Measurements from ENCODE around the gene LRRC55. TPM values are rescaled to one million over a fixed set of nuclear protein-coding genes. Genes with fewer than 3 reads are reported as not detected.
"Not testable (repeated sequence)": the region's sequence is repeated elsewhere in the genome, so short reads cannot be mapped to it uniquely, and the experiment has no call there.

Gene LRRC55
- polyA plus RNA-seq, 1 donor (not counting 4 experiments of a cell fraction or from before 2014, with no cell fraction given), result not detected

DNA sequence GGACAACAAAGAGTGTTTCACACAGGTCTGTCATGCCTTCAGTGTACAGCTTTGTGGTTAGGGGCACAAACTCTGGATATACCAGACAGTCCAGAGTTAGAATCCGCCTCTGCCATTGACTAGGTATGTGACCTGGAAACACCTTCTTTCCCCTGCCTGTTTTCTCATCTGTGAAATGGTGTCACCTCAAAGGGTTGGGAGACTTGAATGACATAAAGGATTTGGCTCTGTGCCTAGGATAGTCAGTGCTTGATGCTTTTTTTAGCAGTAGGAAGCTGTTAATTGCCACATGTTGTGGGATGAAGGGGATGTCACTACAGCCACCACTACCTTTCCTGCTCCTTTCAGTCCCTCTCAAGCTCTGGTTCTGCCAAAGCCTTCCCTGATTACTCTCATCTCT is 17.4 kb upstream of the LRRC55 start:
- Histone ChIP-seq H3K9ac (ENCODE audit: control insufficient read depth, extremely low read depth, insufficient read depth, low read length) (no peak overlapping the region), H3K4me1 (ENCODE audit: control insufficient read depth, extremely low read depth, insufficient read depth, low read length) (peaks cover 10% of the 10 kb centered on the region), H3K27ac (ENCODE audit: control insufficient read depth, insufficient read depth, low read length) (no peak overlapping the region), H3K36me3 (ENCODE audit: control insufficient read depth in 2 of 2, extremely low read depth in 1 of 2, insufficient read depth in 2 of 2, low read length in 2 of 2) (no peaks in the 10 kb centered on the region), H3K4me3 (ENCODE audit: control insufficient read depth in 2 of 3, extremely low read depth in 1 of 3, insufficient read depth in 2 of 3, low read depth in 1 of 3, low read length in 3 of 3) (no peak overlapping the region), H3K79me2 (ENCODE audit: control insufficient read depth, insufficient read depth, low read length) (no peaks in the 10 kb centered on the region), H4K20me1 (ENCODE audit: control insufficient read depth, extremely low read depth, insufficient read depth, low read length) (no peaks in the 10 kb centered on the region), H2AFZ (ENCODE audit: control insufficient read depth, low read length) (no peak overlapping the region), H3K9me1 (ENCODE audit: control insufficient read depth, extremely low read depth, insufficient read depth, low read length) (no peaks in the 10 kb centered on the region), H3K4me2 (ENCODE audit: control insufficient read depth, extremely low read depth, insufficient read depth, low read depth, low read length) (no peak overlapping the region), H3K9me3 (ENCODE audit: control insufficient read depth, low read depth, low read length) (no peaks in the 10 kb centered on the region), H3K27me3 (ENCODE audit: control insufficient read depth, extremely low read depth, insufficient read depth, low read length) (no peaks in the 10 kb centered on the region)
- TF ChIP-seq, protein P1, sequence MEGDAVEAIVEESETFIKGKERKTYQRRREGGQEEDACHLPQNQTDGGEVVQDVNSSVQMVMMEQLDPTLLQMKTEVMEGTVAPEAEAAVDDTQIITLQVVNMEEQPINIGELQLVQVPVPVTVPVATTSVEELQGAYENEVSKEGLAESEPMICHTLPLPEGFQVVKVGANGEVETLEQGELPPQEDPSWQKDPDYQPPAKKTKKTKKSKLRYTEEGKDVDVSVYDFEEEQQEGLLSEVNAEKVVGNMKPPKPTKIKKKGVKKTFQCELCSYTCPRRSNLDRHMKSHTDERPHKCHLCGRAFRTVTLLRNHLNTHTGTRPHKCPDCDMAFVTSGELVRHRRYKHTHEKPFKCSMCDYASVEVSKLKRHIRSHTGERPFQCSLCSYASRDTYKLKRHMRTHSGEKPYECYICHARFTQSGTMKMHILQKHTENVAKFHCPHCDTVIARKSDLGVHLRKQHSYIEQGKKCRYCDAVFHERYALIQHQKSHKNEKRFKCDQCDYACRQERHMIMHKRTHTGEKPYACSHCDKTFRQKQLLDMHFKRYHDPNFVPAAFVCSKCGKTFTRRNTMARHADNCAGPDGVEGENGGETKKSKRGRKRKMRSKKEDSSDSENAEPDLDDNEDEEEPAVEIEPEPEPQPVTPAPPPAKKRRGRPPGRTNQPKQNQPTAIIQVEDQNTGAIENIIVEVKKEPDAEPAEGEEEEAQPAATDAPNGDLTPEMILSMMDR (optimal IDR thresholded peaks at IDR 0.05 in 1 of 3, IDR thresholded peaks at IDR 0.05 in 1 of 3, conservative IDR thresholded peaks at IDR 0.05 in 1 of 3; ENCODE audit: extremely low read depth in 1 of 3, insufficient read depth in 2 of 3, low read length in 3 of 3), result no peak
- TF ChIP-seq EZH2 (IDR thresholded peaks at IDR 0.05; ENCODE audit: low read length), result no peak
- dilution Hi-C loops (cut with MboI; ENCODE audit: extremely low pct_ligation_motif_present, low sequenced_read_pairs), result no loop called here
- DNase-seq (ENCODE audit: low read depth, low spot score) (no peak), FAIRE-seq (no peak)

DNA sequence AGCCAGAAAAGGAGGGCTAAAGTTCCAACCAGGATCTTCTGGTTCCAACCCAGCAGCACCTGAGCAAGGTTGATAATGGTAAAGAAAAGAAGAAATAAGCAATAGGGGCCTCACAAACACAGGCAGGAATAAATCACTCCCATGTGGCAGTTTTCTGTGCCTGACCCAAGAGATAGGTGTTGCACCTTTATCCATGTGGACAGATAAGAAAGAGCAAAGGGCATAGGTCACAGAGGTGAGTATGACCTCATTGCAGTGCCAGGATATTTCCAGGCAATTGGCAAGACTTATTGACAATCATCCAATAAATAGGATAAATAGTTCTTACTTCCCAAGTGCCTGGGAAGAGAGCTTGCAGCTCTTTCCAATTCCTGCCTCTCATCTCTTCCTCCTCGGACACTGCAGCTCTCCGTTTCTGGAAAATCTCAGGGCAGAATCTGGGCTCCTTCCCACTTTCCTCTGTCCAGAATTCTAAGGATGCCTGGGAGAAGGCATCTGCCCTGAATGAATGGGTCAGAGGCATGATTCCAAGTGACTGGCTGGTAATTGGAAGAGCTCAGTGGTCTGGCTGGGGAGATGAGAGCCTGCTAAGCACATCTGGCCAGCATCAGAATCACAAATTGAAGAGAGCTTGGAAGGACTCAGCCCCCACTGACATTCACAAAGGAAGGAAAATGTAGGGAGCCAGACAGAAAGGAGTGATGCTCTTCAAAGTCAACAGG is 14.5 kb upstream of the LRRC55 start:
- H3K27ac ChIP-seq (ENCODE audit: control insufficient read depth, insufficient read depth, low read length), result no peak overlapping the region
- H3K9me3 ChIP-seq (ENCODE audit: control insufficient read depth, low read depth, low read length), result no peaks in the 10 kb centered on the region
- no peaks in the 10 kb centered on the region for H3K9me1 ChIP-seq (ENCODE audit: control insufficient read depth, extremely low read depth, insufficient read depth, low read length)
- peaks cover 9% of the 10 kb centered on the region for H3K4me1 ChIP-seq (ENCODE audit: control insufficient read depth, extremely low read depth, insufficient read depth, low read length)
- TF ChIP-seq, protein P1 (optimal IDR thresholded peaks at IDR 0.05 in 1 of 3, IDR thresholded peaks at IDR 0.05 in 1 of 3, conservative IDR thresholded peaks at IDR 0.05 in 1 of 3; ENCODE audit: extremely low read depth in 1 of 3, insufficient read depth in 2 of 3, low read length in 3 of 3), result no peak
- no peak for TF ChIP-seq EZH2 (IDR thresholded peaks at IDR 0.05; ENCODE audit: low read length)
- no peaks in the 10 kb centered on the region for H3K36me3 ChIP-seq (ENCODE audit: control insufficient read depth in 2 of 2, extremely low read depth in 1 of 2, insufficient read depth in 2 of 2, low read length in 2 of 2)
- H3K79me2 ChIP-seq (ENCODE audit: control insufficient read depth, insufficient read depth, low read length), result no peaks in the 10 kb centered on the region
- H2AFZ ChIP-seq (ENCODE audit: control insufficient read depth, low read length), result no peak overlapping the region
- DNase-seq (ENCODE audit: low read depth, low spot score), result no peak
- no peak overlapping the region for H3K9ac ChIP-seq (ENCODE audit: control insufficient read depth, extremely low read depth, insufficient read depth, low read length)
- no peaks in the 10 kb centered on the region for H3K27me3 ChIP-seq (ENCODE audit: control insufficient read depth, extremely low read depth, insufficient read depth, low read length)
- H4K20me1 ChIP-seq (ENCODE audit: control insufficient read depth, extremely low read depth, insufficient read depth, low read length), result no peaks in the 10 kb centered on the region
- no peak for FAIRE-seq
- H3K4me2 ChIP-seq (ENCODE audit: control insufficient read depth, extremely low read depth, insufficient read depth, low read depth, low read length), result no peak overlapping the region
- H3K4me3 ChIP-seq (ENCODE audit: control insufficient read depth in 2 of 3, extremely low read depth in 1 of 3, insufficient read depth in 2 of 3, low read depth in 1 of 3, low read length in 3 of 3), result no peak overlapping the region
- dilution Hi-C loops (cut with MboI; ENCODE audit: extremely low pct_ligation_motif_present, low sequenced_read_pairs), result no loop called here

DNA sequence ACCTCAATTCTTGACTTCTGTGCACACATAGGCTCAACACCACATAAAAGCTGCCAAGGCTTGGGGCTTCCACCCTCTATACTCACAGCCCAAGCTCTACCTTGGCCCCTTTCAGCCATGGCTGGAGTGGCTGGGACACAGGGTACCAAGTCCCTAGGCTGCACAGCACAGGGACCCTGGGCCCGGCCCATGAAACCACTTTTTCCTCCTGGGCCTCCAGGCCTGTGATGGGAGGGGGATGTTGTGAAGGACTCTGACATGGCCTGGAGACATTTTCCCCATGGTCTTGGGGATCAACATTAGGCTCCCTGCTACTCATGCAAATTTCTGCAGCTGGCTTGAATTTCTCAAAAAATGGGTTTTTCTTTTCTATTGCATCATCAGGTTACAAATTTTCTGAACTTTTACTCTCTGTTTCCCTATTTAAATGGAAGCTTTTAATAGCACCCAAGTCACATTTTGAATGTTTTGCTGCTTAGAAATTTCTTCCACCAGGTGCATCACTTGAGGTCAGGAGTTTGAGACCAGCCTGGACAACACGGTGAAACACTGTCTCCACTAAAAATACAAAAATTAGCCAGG is 11.9 kb upstream of the LRRC55 start:
- dilution Hi-C loops (cut with MboI; ENCODE audit: extremely low pct_ligation_motif_present, low sequenced_read_pairs); H3K4me1 ChIP-seq (ENCODE audit: control insufficient read depth, extremely low read depth, insufficient read depth, low read length); H3K9me3 ChIP-seq (ENCODE audit: control insufficient read depth, low read depth, low read length); H3K27me3 ChIP-seq (ENCODE audit: control insufficient read depth, extremely low read depth, insufficient read depth, low read length); H3K36me3 ChIP-seq (ENCODE audit: control insufficient read depth in 2 of 2, extremely low read depth in 1 of 2, insufficient read depth in 2 of 2, low read length in 2 of 2); H4K20me1 ChIP-seq (ENCODE audit: control insufficient read depth, extremely low read depth, insufficient read depth, low read length); DNase-seq (ENCODE audit: low read depth, low spot score); H3K79me2 ChIP-seq (ENCODE audit: control insufficient read depth, insufficient read depth, low read length); H3K4me2 ChIP-seq (ENCODE audit: control insufficient read depth, extremely low read depth, insufficient read depth, low read depth, low read length); H3K27ac ChIP-seq (ENCODE audit: control insufficient read depth, insufficient read depth, low read length); H3K4me3 ChIP-seq (ENCODE audit: control insufficient read depth in 2 of 3, extremely low read depth in 1 of 3, insufficient read depth in 2 of 3, low read depth in 1 of 3, low read length in 3 of 3); FAIRE-seq; H3K9me1 ChIP-seq (ENCODE audit: control insufficient read depth, extremely low read depth, insufficient read depth, low read length); H3K9ac ChIP-seq (ENCODE audit: control insufficient read depth, extremely low read depth, insufficient read depth, low read length); H2AFZ ChIP-seq (ENCODE audit: control insufficient read depth, low read length): not testable (repeated sequence)

Data from keratinocyte (primary cell).